NCI-H2107 treated with DMSO at 0.1 percent for 48 hours (cell line): Measurements from ENCODE around the gene DPYSL5.

Experiments used
- DNase-seq: peaks from one replicate; lab custom pipeline; 2025; ENCODE audit not compliant: unreplicated experiment; lab: John Stamatoyannopoulos, UW

DPYSL5 gene

GRCh38 chr2:26957534-26957933, 109.6 kb downstream of the DPYSL5 start:
- DNase-seq: no peak

GRCh38 chr2:26959331-26959730, 111.4 kb downstream of the DPYSL5 start:
- no peak for DNase-seq

GRCh38 chr2:26964446-26965130, 116.7 kb downstream of the DPYSL5 start:
- DNase-seq: no peak

GRCh38 chr2:26968001-26968400, 120.1 kb downstream of the DPYSL5 start:
- DNase-seq: no peak

- DNase-seq: no peak
Observed at GRCh38 chr2:26969077-26969844, 121.3 kb downstream of the DPYSL5 start.

- DNase-seq: peak; percentile 81
Observed at GRCh38 chr2:26970244-26970927, 122.5 kb downstream of the DPYSL5 start, which contains the start of gene MAPRE3. TSS of gene MAPRE3 (plus strand) at chr2:26970637. CDS start at chr2:27022219, 51,582 bp downstream.

GRCh38 chr2:26970928-26971627, 123.1 kb downstream of the DPYSL5 start:
- no peak for DNase-seq

GRCh38 chr2:26971911-26972786, 124.2 kb downstream of the DPYSL5 start:
- no peak for DNase-seq

GRCh38 chr2:26974352-26974751, 126.4 kb downstream of the DPYSL5 start:
- no peak for DNase-seq

GRCh38 chr2:26975102-26975501, 127.2 kb downstream of the DPYSL5 start:
- no peak for DNase-seq

GRCh38 chr2:26975656-26976055, 127.7 kb downstream of the DPYSL5 start:
- no peak for DNase-seq

- no peak for DNase-seq
Observed at GRCh38 chr2:26976237-26976636, 128.3 kb downstream of the DPYSL5 start.

GRCh38 chr2:26977012-26977411, 129.1 kb downstream of the DPYSL5 start:
- DNase-seq: no peak

GRCh38 chr2:26978061-26978596, 130.2 kb downstream of the DPYSL5 start:
- peak; percentile 56 for DNase-seq

GRCh38 chr2:26979741-26980140, 131.8 kb downstream of the DPYSL5 start:
- DNase-seq: no peak

GRCh38 chr2:26980971-26981370, 133.0 kb downstream of the DPYSL5 start:
- no peak for DNase-seq

- DNase-seq: peak; percentile 71
Observed at GRCh38 chr2:26982102-26982742, 134.3 kb downstream of the DPYSL5 start.

GRCh38 chr2:26983746-26984145, 135.8 kb downstream of the DPYSL5 start:
- no peak for DNase-seq

- no peak for DNase-seq
Observed at GRCh38 chr2:26985807-26986206, 137.9 kb downstream of the DPYSL5 start.
